Testis (tissue), 3 donors: ENCODE measurements around the gene SMTNL2. TPM values are rescaled to one million over a fixed set of nuclear protein-coding genes. Genes with fewer than 3 reads are reported as not detected.

ENCODE experiments used
- DNase-seq: peaks from one replicate; pipeline ENCODE4 v3.0.0-alpha.2; 2019
- H3K27ac ChIP-seq, 2 donors: fragments of 200-600 bp; sonication (generic); one replicate each; pipeline ENCODE4 v1.5.1; 2019
- H3K27me3 ChIP-seq: fragments of 200-600 bp; sonication (generic); one replicate; pipeline ENCODE4 v1.5.1; 2019
- H3K36me3 ChIP-seq: fragments of 200-600 bp; sonication (generic); one replicate; pipeline ENCODE4 v1.5.1; 2017; ENCODE audit warnings: low read depth; ENCODE audit errors: missing control alignments
- H3K4me1 ChIP-seq: fragments of 200-600 bp; sonication (generic); one replicate; pipeline ENCODE4 v1.5.1; 2019
- H3K4me3 ChIP-seq, 2 donors: fragments of 200-600 bp; sonication (generic); one replicate each; pipeline ENCODE4 v1.5.1; 2017 to 2019
- H3K9me3 ChIP-seq: fragments of 200-600 bp; sonication (generic); one replicate; pipeline ENCODE4 v1.5.1; 2017
- POLR2A ChIP-seq: fragments of 450-650 bp; IDR thresholded peaks from one replicate; pipeline ENCODE4 v1.6.1; 2017; ENCODE audit warnings: antibody characterized with exemption, mild to moderate bottlenecking, moderate library complexity
- WGBS, 2 donors: methylation state at CpG; one replicate each; pipeline ENCODE4 v1.1.5; 2018; 5-methylcytosine and 5-hydroxymethylcytosine counted together
- intact Hi-C: fragments of 100-400 bp; cut with DNase I; formaldehyde crosslinking; loops from one replicate; pipeline ENCODE4 v1.15.1; 2023; ENCODE audit warnings: low total_unique reads
- polyA plus RNA-seq: library from polyadenylated mRNA; stranded (reverse); fragments of 350-450 nt; fragmentation: Illumina TruSeq; extraction: RNeasy Lipid Tissue Mini Kit (QIAGEN cat#74804); gene quantifications from one replicate; pipeline ENCODE4 v1.2.3, GENCODE V29; 2014; ENCODE audit warnings: low read depth, low replicate concordance; ENCODE audit not compliant: insufficient read depth
- total RNA-seq, 2 donors: library from RNA; depleted of rRNA; stranded (reverse); fragments of >200 nt; gene quantifications; one replicate each; pipeline ENCODE4 v1.2.3, GENCODE V29; 2016
- TF ChIP-seq, protein P1 (sequence below), 3 experiments: fragments of 450-650 bp in 2 of 3; fragments of 200-600 bp in 1 of 3; sonication (generic) in 1 of 3; IDR thresholded peaks; one replicate each; pipeline ENCODE4 v1.5.1; 2016 to 2019; ENCODE audit warnings: antibody characterized with exemption in 3 of 3, mild to moderate bottlenecking in 2 of 3, moderate library complexity in 1 of 3

Gene SMTNL2
- total and polyA plus RNA-seq, 3 donors from 2014 or later: 2.6 to 6.9 (median 4.3) TPM

- no peaks in the 10 kb centered on the region for H3K36me3 ChIP-seq
Measured at GRCh38 chr17:4539576-4540223, 44.6 kb upstream of the SMTNL2 start.

DNA sequence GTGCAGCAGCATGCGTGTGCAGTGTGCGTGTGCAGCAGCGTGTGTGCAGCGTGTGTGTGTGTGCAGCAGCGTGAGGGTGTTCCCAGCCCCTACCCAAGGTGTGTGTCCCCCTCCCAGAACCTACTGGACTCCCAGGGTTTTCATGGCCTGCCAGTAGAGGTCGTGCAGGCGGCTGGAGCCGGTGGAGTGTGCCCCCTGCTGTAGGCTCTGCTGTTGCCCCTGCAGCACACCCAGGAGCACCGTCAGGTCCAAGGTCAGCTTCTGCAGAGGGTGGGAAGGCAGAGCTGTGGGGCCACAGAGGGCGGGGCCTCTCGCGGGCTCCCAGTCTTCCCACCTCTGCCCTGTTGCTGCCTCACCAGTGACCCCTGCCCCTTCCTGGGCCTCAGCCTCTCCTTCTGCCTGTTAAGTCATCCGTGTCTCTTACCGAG lies 44.1 kb upstream of the SMTNL2 start:
- Histone ChIP-seq H3K27me3 (no peaks in the 10 kb centered on the region), H3K27ac (no peak overlapping the region), H3K36me3 (no peaks in the 10 kb centered on the region), H3K4me1 (peaks cover 32% of the 10 kb centered on the region), H3K9me3 (no peaks in the 10 kb centered on the region), H3K4me3 (no peak overlapping the region)
- intact Hi-C loops: no loop called here
- no peak for TF ChIP-seq POLR2A
- TF ChIP-seq, protein P1, sequence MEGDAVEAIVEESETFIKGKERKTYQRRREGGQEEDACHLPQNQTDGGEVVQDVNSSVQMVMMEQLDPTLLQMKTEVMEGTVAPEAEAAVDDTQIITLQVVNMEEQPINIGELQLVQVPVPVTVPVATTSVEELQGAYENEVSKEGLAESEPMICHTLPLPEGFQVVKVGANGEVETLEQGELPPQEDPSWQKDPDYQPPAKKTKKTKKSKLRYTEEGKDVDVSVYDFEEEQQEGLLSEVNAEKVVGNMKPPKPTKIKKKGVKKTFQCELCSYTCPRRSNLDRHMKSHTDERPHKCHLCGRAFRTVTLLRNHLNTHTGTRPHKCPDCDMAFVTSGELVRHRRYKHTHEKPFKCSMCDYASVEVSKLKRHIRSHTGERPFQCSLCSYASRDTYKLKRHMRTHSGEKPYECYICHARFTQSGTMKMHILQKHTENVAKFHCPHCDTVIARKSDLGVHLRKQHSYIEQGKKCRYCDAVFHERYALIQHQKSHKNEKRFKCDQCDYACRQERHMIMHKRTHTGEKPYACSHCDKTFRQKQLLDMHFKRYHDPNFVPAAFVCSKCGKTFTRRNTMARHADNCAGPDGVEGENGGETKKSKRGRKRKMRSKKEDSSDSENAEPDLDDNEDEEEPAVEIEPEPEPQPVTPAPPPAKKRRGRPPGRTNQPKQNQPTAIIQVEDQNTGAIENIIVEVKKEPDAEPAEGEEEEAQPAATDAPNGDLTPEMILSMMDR (IDR thresholded peaks at IDR 0.05): no peak
- 80 to 82% methylated on average over 8 to 14 of the region's 14 CpGs for WGBS, 2 donors
- no peak for DNase-seq

More at GRCh38 chr17:4539576-4540223, 44.6 kb upstream of the SMTNL2 start:
- Histone ChIP-seq H3K27ac (no peak overlapping the region), H3K9me3 (no peaks in the 10 kb centered on the region), H3K4me3 (no peak overlapping the region), H3K4me1 (peaks cover 31% of the 10 kb centered on the region), H3K27me3 (no peaks in the 10 kb centered on the region)
- TF ChIP-seq, protein P1 (IDR thresholded peaks at IDR 0.05): no peak
- TF ChIP-seq POLR2A: no peak
- 87 to 95% methylated on average over 20 to 26 of the region's 26 CpGs for WGBS, 2 donors
- DNase-seq: no peak
- intact Hi-C loops: no loop called here

GRCh38 chr17:4540687-4541327 lies 43.5 kb upstream of the SMTNL2 start:
- Histone ChIP-seq H3K4me3 (no peak overlapping the region), H3K36me3 (no peaks in the 10 kb centered on the region), H3K4me1 (peaks cover 32% of the 10 kb centered on the region), H3K9me3 (no peaks in the 10 kb centered on the region), H3K27me3 (no peaks in the 10 kb centered on the region), H3K27ac (no peak overlapping the region)
- no peak for DNase-seq
- no peak for TF ChIP-seq POLR2A
- TF ChIP-seq, protein P1 (IDR thresholded peaks at IDR 0.05): no peak
- intact Hi-C loops: no loop called here
- 75 to 86% methylated on average over 13 to 15 of the region's 15 CpGs for WGBS, 2 donors

GRCh38 chr17:4541328-4542002 lies 42.9 kb upstream of the SMTNL2 start:
- H3K27me3 ChIP-seq: no peaks in the 10 kb centered on the region
- WGBS, 2 donors: 82 to 89% methylated on average over 13 to 29 of the region's 29 CpGs
- no peaks in the 10 kb centered on the region for H3K9me3 ChIP-seq
- no peak overlapping the region for H3K4me3 ChIP-seq
- DNase-seq: no peak
- no peak overlapping the region for H3K27ac ChIP-seq
- H3K4me1 ChIP-seq: peaks cover 26% of the 10 kb centered on the region
- no peaks in the 10 kb centered on the region for H3K36me3 ChIP-seq
- intact Hi-C loops: no loop called here
- TF ChIP-seq POLR2A: no peak
- TF ChIP-seq, protein P1 (IDR thresholded peaks at IDR 0.05): no peak
